GM12872 (cell line): ENCODE data around the gene BTRC.

Experiments
- CTCF ChIP-seq: IDR thresholded peaks from 3 replicates; pipeline ENCODE4 v1.5.1; 2011; ENCODE audit warnings: low read depth, mild to moderate bottlenecking, low read length, moderate library complexity; ENCODE audit not compliant: insufficient read depth

The BTRC gene

GRCh38 chr10:101331956-101332355 is 22.0 kb upstream of the BTRC start:
- TF ChIP-seq CTCF, result no peak

- no peak for TF ChIP-seq CTCF
Observed at GRCh38 chr10:101336382-101336781, 17.6 kb upstream of the BTRC start.

GRCh38 chr10:101337836-101338235 is 16.1 kb upstream of the BTRC start:
- TF ChIP-seq CTCF, result no peak

- no peak for TF ChIP-seq CTCF
Observed at GRCh38 chr10:101341438-101341837, 12.5 kb upstream of the BTRC start.

GRCh38 chr10:101346177-101346576 is 7.8 kb upstream of the BTRC start:
- no peak for TF ChIP-seq CTCF

GRCh38 chr10:101351017-101351416 is 2.9 kb upstream of the BTRC start:
- TF ChIP-seq CTCF, result no peak

- no peak for TF ChIP-seq CTCF
Observed at GRCh38 chr10:101351477-101351876, 2.5 kb upstream of the BTRC start.
